Esophagus muscularis mucosa (tissue), 4 donors: ENCODE measurements around the gene CD69. TPM values are rescaled to one million over a fixed set of nuclear protein-coding genes. Genes with fewer than 3 reads are reported as not detected.

ENCODE experiments used
- DNase-seq: peaks from one replicate; pipeline ENCODE4 v3.0.0-alpha.2; 2017; ENCODE audit errors: extremely low spot score
- H3K27ac ChIP-seq, 4 donors: fragments of 200-600 bp; sonication (generic); replicated peaks in 1 of 4; 1 replicate in 3 of 4; 2 replicates in 1 of 4; pipeline ENCODE4 v1.5.1; 2016 to 2019; ENCODE audit warnings: mild to moderate bottlenecking in 1 of 4
- H3K27me3 ChIP-seq, 4 donors: fragments of 200-600 bp; sonication (generic); one replicate each; pipeline versions ENCODE4 v1.5.1 to v1.6.0; 2016 to 2019
- H3K36me3 ChIP-seq, 4 donors: fragments of 200-600 bp; sonication (generic); one replicate each; pipeline ENCODE4 v1.5.1; 2016 to 2019
- H3K4me1 ChIP-seq, 4 donors: fragments of 200-600 bp; sonication (generic); one replicate each; pipeline ENCODE4 v1.5.1; 2016 to 2019
- H3K4me3 ChIP-seq, 4 donors: fragments of 200-600 bp; sonication (generic); 1 replicate in 2 of 4; 2 replicates in 2 of 4; pipeline ENCODE4 v1.5.1; 2016 to 2019; ENCODE audit warnings: mild to moderate bottlenecking in 4 of 4, moderate library complexity in 1 of 4
- H3K9me3 ChIP-seq, 4 donors: fragments of 200-600 bp; sonication (generic); 1 replicate in 3 of 4; 2 replicates in 1 of 4; pipeline ENCODE4 v1.5.1; 2016 to 2019
- CTCF ChIP-seq, 3 experiments: fragments of 200-600 bp in 2 of 3; fragments of 450-650 bp in 1 of 3; sonication (generic) in 2 of 3; IDR thresholded peaks; one replicate each; pipeline ENCODE4 v1.5.1; 2017 to 2019; ENCODE audit warnings: antibody characterized with exemption in 3 of 3, mild to moderate bottlenecking in 2 of 3, moderate library complexity in 1 of 3
- EP300 ChIP-seq: sonication (generic); formaldehyde crosslinking; IDR thresholded peaks from one replicate; pipeline ENCODE4 v1.6.1; 2017; ENCODE audit warnings: antibody characterized with exemption
- POLR2A ChIP-seq: fragments of 450-650 bp; IDR thresholded peaks from one replicate; pipeline ENCODE4 v1.6.1; 2017; ENCODE audit warnings: antibody characterized with exemption, moderate library complexity, mild to moderate bottlenecking, low read depth
- POLR2AphosphoS5 ChIP-seq, 2 donors: sonication (generic); formaldehyde crosslinking; IDR thresholded peaks; one replicate each; pipeline ENCODE4 v1.6.1; 2017; ENCODE audit warnings: antibody characterized with exemption in 2 of 2
- WGBS: methylation state at CpG from one replicate; pipeline ENCODE4 v1.1.5; 2018; 5-methylcytosine and 5-hydroxymethylcytosine counted together
- intact Hi-C: fragments of 100-400 bp; cut with DNase I; formaldehyde crosslinking; loops from one replicate; pipeline ENCODE4 v1.15.1; 2023
- total RNA-seq, 4 donors: library from RNA; depleted of rRNA; stranded (reverse); fragments of >200 nt; gene quantifications; one replicate each; pipeline versions ENCODE4 v1.1.0 to v1.2.1, GENCODE V29; 2016

Gene CD69
- total RNA-seq, 4 donors from 2014 or later, result 0.65 to 3.3 (median 2.7) TPM

GRCh38 chr12:9782547-9783382 lies 22.1 kb upstream of the CD69 start:
- no peaks in the 10 kb centered on the region for H3K4me1 ChIP-seq
- H3K9me3 ChIP-seq, result no peaks in the 10 kb centered on the region
- DNase-seq, result no peak
- H3K27ac ChIP-seq, result no peak overlapping the region
- no peak overlapping the region for H3K4me3 ChIP-seq
- intact Hi-C loops, result no loop called here
- 80% methylated on average over 7 of the region's 7 CpGs for WGBS
- no peaks in the 10 kb centered on the region for H3K36me3 ChIP-seq
- no peaks in the 10 kb centered on the region for H3K27me3 ChIP-seq
- TF ChIP-seq POLR2A (no peak), EP300 (no peak), CTCF (IDR thresholded peaks at IDR 0.05) (no peak), POLR2AphosphoS5 (IDR thresholded peaks at IDR 0.05) (no peak)

DNA sequence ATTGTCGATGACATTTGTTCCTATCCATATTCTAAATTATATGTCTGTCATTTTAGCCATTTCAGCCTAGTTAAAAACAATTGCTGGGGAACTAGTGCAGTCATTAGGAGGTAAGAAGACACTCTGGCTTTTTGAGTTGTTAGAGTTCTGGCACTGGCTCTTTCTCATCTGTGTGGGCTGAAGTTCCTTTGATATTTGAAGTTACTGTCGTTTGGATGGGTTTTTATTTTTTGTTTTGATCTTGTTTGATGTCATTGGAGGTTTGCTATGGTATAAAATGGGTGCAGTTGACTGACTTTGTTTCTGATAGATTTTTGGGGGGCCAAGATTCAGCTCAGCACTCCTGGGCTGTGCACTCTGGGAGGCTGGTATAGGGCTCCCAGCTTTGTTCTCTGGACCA lies 20.7 kb upstream of the CD69 start:
- no peak overlapping the region for H3K27ac ChIP-seq
- 89% methylated on average over 2 of the region's 2 CpGs for WGBS
- TF ChIP-seq POLR2A, result no peak
- no peak for TF ChIP-seq POLR2AphosphoS5 (IDR thresholded peaks at IDR 0.05)
- TF ChIP-seq EP300, result no peak
- TF ChIP-seq CTCF (IDR thresholded peaks at IDR 0.05), result no peak
- no peaks in the 10 kb centered on the region for H3K4me1 ChIP-seq
- DNase-seq, result no peak
- intact Hi-C loops, result no loop called here
- H3K36me3 ChIP-seq, result no peaks in the 10 kb centered on the region
- H3K27me3 ChIP-seq, result no peaks in the 10 kb centered on the region
- H3K4me3 ChIP-seq, result no peak overlapping the region
- H3K9me3 ChIP-seq, result no peaks in the 10 kb centered on the region

DNA sequence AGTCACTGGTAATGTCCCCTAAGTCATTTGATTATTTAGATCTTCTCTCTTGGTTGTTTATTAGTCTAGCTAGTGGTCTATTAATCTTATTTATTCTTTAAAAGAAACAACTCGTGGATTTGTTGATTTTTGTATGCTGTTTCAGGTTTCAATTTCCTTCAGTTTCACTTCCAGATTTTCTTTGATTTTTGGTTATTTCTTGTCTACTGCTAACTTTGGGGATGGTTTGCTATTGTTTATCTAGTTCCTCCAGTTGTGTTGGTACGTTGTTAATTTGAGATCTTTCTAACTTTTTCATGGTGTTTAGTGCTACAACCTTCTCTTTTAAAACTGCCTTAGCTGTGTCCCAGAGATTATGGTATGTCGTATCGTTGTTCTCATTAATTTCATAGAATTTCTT lies 18.5 kb upstream of the CD69 start:
- intact Hi-C loops, result no loop called here
- no peak for DNase-seq
- Histone ChIP-seq H3K27me3 (no peaks in the 10 kb centered on the region), H3K27ac (no peak overlapping the region), H3K4me3 (no peak overlapping the region), H3K36me3 (no peaks in the 10 kb centered on the region), H3K4me1 (no peaks in the 10 kb centered on the region), H3K9me3 (no peaks in the 10 kb centered on the region)
- TF ChIP-seq POLR2AphosphoS5 (IDR thresholded peaks at IDR 0.05) (no peak), EP300 (no peak), CTCF (IDR thresholded peaks at IDR 0.05) (no peak), POLR2A (no peak)
- WGBS, result 65% methylated on average over 4 of the region's 4 CpGs

GRCh38 chr12:9776781-9777180 lies 16.1 kb upstream of the CD69 start:
- no peak overlapping the region for H3K4me3 ChIP-seq
- DNase-seq, result no peak
- no peak for TF ChIP-seq POLR2AphosphoS5 (IDR thresholded peaks at IDR 0.05)
- TF ChIP-seq CTCF (IDR thresholded peaks at IDR 0.05), result no peak
- TF ChIP-seq EP300, result no peak
- TF ChIP-seq POLR2A, result no peak
- intact Hi-C loops, result no loop called here
- H3K27me3 ChIP-seq, result no peaks in the 10 kb centered on the region
- no peaks in the 10 kb centered on the region for H3K4me1 ChIP-seq
- no peak overlapping the region for H3K27ac ChIP-seq
- H3K36me3 ChIP-seq, result no peaks in the 10 kb centered on the region
- WGBS, result 79% methylated on average over 3 of the region's 3 CpGs
- no peaks in the 10 kb centered on the region for H3K9me3 ChIP-seq
